Epithelial cell of esophagus (primary cell): ENCODE results near the gene HERC4.
"Not testable (repeated sequence)": the region's sequence is repeated elsewhere in the genome, so short reads cannot be mapped to it uniquely, and the experiment has no call there.

Experiments
- DNase-seq: peaks from one replicate; pipeline ENCODE4 v3.0.0; 2010; ENCODE audit warnings: low read depth
- H3K4me3 ChIP-seq: 2 replicates; pipeline ENCODE4 v1.5.1; 2011; ENCODE audit warnings: mild to moderate bottlenecking, low read length, control low read depth
- TF ChIP-seq, protein P1 (sequence below): IDR thresholded peaks from 2 replicates; pipeline ENCODE4 v1.5.1; 2011; ENCODE audit warnings: low read depth, mild to moderate bottlenecking, low read length, control low read depth, inconsistent platforms; ENCODE audit not compliant: insufficient read depth; ENCODE audit errors: missing control alignments

HERC4 gene

DNA sequence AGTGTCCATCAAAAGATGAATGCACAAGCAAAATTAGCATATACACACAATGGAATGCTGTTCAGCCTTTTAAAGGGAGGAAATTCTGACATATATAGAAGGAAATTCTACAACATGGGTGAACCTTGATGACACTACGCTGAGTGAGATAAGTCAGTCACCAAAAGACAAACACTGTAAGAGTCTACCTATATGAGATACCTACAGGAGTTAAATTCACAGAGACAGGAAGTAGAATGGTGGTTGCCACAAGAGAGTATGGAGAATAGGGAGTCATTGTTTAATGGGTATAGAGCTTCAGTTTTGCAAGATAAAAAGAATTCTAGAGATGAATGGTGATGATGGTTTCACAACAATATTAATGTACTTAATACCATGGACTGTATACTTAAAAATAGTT lies 51.8 kb downstream of the HERC4 start:
- DNase-seq = no peak
- TF ChIP-seq, protein P1, sequence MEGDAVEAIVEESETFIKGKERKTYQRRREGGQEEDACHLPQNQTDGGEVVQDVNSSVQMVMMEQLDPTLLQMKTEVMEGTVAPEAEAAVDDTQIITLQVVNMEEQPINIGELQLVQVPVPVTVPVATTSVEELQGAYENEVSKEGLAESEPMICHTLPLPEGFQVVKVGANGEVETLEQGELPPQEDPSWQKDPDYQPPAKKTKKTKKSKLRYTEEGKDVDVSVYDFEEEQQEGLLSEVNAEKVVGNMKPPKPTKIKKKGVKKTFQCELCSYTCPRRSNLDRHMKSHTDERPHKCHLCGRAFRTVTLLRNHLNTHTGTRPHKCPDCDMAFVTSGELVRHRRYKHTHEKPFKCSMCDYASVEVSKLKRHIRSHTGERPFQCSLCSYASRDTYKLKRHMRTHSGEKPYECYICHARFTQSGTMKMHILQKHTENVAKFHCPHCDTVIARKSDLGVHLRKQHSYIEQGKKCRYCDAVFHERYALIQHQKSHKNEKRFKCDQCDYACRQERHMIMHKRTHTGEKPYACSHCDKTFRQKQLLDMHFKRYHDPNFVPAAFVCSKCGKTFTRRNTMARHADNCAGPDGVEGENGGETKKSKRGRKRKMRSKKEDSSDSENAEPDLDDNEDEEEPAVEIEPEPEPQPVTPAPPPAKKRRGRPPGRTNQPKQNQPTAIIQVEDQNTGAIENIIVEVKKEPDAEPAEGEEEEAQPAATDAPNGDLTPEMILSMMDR = no peak
- H3K4me3 ChIP-seq = no peak overlapping the region

DNA sequence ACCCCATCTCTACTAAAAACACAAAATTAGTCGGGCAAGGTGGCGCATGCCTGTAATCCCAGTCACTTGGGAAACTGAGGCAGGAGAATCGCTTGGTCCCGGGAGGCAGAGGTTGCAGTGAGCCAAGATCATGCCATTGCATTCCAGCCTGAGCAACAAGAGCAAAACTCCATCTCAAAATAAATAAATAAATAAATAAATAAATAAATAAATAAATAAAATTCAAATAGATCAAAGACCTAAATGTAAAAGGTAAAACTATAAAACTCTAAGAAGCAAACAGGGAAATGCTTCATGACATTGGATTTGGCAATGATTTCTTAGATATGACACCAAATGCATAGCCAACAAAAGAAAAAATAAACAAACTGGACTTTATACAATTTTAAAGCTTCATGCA lies 52.8 kb downstream of the HERC4 start:
- DNase-seq, H3K4me3 ChIP-seq: not testable (repeated sequence)

DNA sequence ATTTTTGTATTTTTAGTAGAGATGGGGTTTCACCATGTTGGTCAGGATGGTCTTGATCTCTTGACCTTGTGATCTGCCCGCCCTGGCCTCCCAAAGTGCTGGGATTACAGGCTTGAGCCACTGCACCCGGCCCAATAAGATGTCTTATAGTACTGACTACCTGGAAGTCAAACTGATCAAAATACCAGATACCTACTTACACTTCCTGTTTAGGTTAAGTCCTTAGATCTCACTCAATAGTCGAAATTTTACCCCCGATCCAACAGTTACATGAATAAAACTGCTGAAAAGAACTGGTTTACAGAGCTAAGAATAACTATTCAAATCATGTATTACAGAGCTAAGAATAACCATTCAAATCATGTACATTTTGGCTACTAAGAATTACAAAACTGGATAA lies 58.6 kb downstream of the HERC4 start:
- not testable (repeated sequence) for DNase-seq, H3K4me3 ChIP-seq

DNA sequence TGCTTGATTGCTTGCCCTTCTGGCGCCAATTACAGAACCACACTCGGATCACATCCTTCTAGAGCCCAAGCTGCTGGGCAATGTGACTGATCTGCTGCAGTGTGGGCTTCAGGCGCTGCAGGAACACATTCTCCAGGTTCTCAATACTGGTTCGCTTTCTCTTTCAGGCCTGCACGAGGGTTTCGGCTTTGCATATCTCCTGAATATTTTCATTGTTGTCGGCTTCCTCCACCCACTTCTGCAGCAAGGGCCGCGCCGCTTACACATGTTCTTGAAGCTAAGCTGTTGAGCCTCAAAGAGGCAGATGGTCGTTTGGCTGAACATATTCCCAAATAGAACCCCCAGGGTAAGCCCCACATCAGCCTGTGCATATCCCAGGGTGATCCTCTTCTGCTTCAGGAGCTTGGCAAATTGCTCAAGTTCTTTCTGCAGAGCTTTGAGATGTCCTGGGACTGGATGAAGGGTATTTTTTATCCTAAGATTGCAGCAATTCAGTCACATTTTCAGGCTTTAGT lies 64.6 kb downstream of the HERC4 start:
- TF ChIP-seq, protein P1 = no peak
- no peak overlapping the region for H3K4me3 ChIP-seq
- no peak for DNase-seq

DNA sequence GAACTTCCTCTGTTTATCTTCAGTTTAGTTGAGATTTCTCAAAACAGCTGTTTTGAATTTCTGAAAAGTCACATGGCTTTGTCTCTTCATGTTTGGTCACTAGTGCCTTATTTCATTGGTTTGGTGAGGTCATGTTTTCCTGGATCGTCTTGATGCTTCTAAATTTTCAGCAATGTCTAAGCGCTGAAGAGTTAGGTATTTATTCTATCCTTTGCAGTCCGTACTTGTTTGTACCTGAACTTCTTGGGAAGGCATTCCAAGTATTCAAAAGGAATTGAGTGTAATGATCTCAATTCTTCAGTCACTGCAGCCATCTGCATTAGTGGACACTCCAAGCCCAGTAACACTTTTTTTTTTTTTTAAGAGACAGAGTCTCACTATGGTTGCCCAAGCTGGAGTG lies 67.7 kb downstream of the HERC4 start:
- no peak for DNase-seq
- H3K4me3 ChIP-seq = no peak overlapping the region
- TF ChIP-seq, protein P1 = no peak

DNA sequence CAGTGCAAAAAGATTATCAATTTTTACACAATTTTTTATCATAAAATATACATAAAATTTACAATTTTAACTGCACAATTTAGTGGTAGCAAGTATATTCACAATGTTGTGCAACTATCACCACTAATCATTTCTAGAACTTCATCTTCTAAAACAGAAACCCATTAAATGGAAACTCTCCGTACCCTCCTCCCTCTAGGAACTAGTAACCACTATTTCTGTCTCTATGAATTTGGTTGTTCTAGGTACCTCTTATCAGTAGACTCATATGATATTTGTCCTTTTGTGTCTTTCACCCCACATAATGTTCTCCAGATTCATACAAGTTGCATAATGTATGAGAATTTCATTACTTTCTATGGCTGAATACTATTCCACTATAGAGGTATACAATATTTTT lies 73.5 kb downstream of the HERC4 start:
- no peak overlapping the region for H3K4me3 ChIP-seq
- TF ChIP-seq, protein P1 = no peak
- no peak for DNase-seq

DNA sequence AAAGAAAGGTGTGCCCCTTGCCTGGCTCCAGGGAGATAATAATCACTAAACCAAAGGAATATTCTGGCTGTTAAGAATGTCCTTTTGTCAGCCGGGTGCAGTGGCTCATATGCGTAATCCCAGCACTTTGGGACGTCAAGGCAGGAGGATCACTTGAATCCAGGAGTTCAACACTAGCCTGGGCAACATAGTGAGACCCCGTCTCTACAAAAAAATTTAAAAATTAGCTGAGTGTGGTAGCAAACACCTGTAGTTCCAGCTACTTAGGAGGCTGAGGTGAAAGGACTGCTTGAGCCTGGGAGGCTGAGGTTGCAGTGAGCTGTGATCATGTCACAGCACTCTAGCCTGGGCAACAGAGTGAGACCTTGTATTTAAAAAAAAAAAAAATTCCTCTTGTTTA lies 74.1 kb downstream of the HERC4 start:
- no peak overlapping the region for H3K4me3 ChIP-seq
- TF ChIP-seq, protein P1 = no peak
- DNase-seq = no peak

DNA sequence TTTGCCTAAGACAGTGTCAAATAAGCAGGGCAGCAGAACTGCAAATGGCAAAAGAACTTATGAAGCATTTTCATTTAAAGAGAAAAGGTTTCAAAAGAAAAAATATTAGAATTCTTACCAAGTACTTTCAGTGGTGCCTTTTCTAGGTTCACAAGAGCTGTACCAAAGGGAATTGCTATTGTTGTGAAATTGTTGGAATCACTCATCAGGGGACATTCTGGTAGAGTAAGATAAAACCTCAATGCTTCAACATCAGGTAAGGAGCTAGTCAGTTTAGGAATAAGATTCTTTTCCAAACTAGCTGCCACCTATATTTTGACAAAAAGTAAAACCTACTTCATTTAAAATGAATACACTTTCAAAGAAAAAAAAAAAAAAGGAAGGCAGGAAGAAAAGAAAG lies 85.0 kb downstream of the HERC4 start:
- no peak overlapping the region for H3K4me3 ChIP-seq
- TF ChIP-seq, protein P1 = no peak
- DNase-seq = no peak
